Thyroid gland (tissue), 4 donors: ENCODE measurements around the gene NDST1. TPM values are rescaled to one million over a fixed set of nuclear protein-coding genes. Genes with fewer than 3 reads are reported as not detected.

Source experiments
- DNase-seq, 2 donors: peaks; one replicate each; pipeline ENCODE4 v3.0.0-alpha.2; 2019
- H3K27ac ChIP-seq, 3 donors: fragments of 200-600 bp; sonication (generic); 1 replicate in 2 of 3; 2 replicates in 1 of 3; pipeline ENCODE4 v1.5.1; 2016 to 2019; ENCODE audit warnings: mild to moderate bottlenecking in 1 of 3, moderate library complexity in 1 of 3
- H3K27me3 ChIP-seq: fragments of 200-600 bp; sonication (generic); one replicate; pipeline ENCODE4 v1.5.1; 2019
- H3K36me3 ChIP-seq, 2 donors: fragments of 200-600 bp; sonication (generic); one replicate each; pipeline ENCODE4 v1.5.1; 2016 to 2019
- H3K4me1 ChIP-seq, 2 donors: fragments of 200-600 bp; sonication (generic); one replicate each; pipeline ENCODE4 v1.5.1; 2017 to 2019
- H3K4me3 ChIP-seq, 3 donors: fragments of 200-600 bp; sonication (generic); replicated peaks in 1 of 3; 1 replicate in 2 of 3; 2 replicates in 1 of 3; pipeline ENCODE4 v1.5.1; 2016; ENCODE audit warnings: mild to moderate bottlenecking in 1 of 3
- H3K9me3 ChIP-seq: fragments of 200-600 bp; sonication (generic); one replicate; pipeline ENCODE4 v1.5.1; 2017
- CTCF ChIP-seq, 6 experiments: fragments of 200-600 bp in 3 of 6; fragments of 450-650 bp in 3 of 6; sonication (generic) in 3 of 6; IDR thresholded peaks; one replicate each; pipeline ENCODE4 v1.5.1; 2016 to 2019; ENCODE audit warnings: antibody characterized with exemption in 6 of 6, mild to moderate bottlenecking in 2 of 6, inconsistent platforms in 1 of 6, moderate library complexity in 1 of 6
- POLR2A ChIP-seq, 2 donors: fragments of 450-650 bp; IDR thresholded peaks; one replicate each; pipeline ENCODE4 v1.6.1; 2017; ENCODE audit warnings: antibody characterized with exemption in 2 of 2, mild to moderate bottlenecking in 2 of 2, moderate library complexity in 1 of 2
- WGBS, 2 donors: methylation state at CpG; one replicate each; pipeline ENCODE4 v1.1.5; 2017; 5-methylcytosine and 5-hydroxymethylcytosine counted together
- intact Hi-C: fragments of 100-400 bp; cut with DNase I; formaldehyde crosslinking; loops from one replicate; pipeline ENCODE4 v1.15.1; 2023
- total RNA-seq, 4 donors: library from RNA; depleted of rRNA; stranded (reverse); fragments of >200 nt; gene quantifications; one replicate each; pipeline ENCODE4 v1.2.3, GENCODE V29; 2016

The NDST1 gene
- total RNA-seq, 4 donors from 2014 or later, result 84.9 to 171 (median 113) TPM

- 81 to 83% methylated on average over 4 of the region's 4 CpGs for WGBS, 2 donors
- peaks cover 21 to 23% of the 10 kb centered on the region in 2 donors for H3K36me3 ChIP-seq
- TF ChIP-seq POLR2A (IDR thresholded peaks at IDR 0.05), result no peak
- TF ChIP-seq CTCF (IDR thresholded peaks at IDR 0.05), result no peak
- H3K4me1 ChIP-seq, result peaks cover 15 to 33% of the 10 kb centered on the region in 2 donors
- H3K9me3 ChIP-seq, result no peaks in the 10 kb centered on the region
- H3K4me3 ChIP-seq, result no peak overlapping the region
- H3K27me3 ChIP-seq, result no peaks in the 10 kb centered on the region
- H3K27ac ChIP-seq, result peak overlapping the region in 1 of 3 donors; percentile 24
- intact Hi-C loops, result no loop called here
- no peak for DNase-seq
These were observed 21.6 kb downstream of the NDST1 start for GRCh38 chr5:150529555-150529954.

GRCh38 chr5:150530423-150530822 is 22.5 kb downstream of the NDST1 start:
- intact Hi-C loops, result no loop called here
- DNase-seq, result no peak
- peaks cover 30 to 32% of the 10 kb centered on the region in 2 donors for H3K36me3 ChIP-seq
- TF ChIP-seq CTCF (IDR thresholded peaks at IDR 0.05) (no peak), POLR2A (IDR thresholded peaks at IDR 0.05) (no peak)
- peaks cover 15 to 31% of the 10 kb centered on the region in 2 donors for H3K4me1 ChIP-seq
- H3K4me3 ChIP-seq, result no peak overlapping the region
- no peak overlapping the region for H3K27ac ChIP-seq
- no peaks in the 10 kb centered on the region for H3K27me3 ChIP-seq
- H3K9me3 ChIP-seq, result no peaks in the 10 kb centered on the region
- 86 to 88% methylated on average over 3 of the region's 3 CpGs for WGBS, 2 donors

- WGBS, 2 donors, result 95% methylated on average over 9 of the region's 9 CpGs
- DNase-seq, result no peak
- peaks cover 35 to 37% of the 10 kb centered on the region in 2 donors for H3K36me3 ChIP-seq
- no peaks in the 10 kb centered on the region for H3K9me3 ChIP-seq
- TF ChIP-seq POLR2A (IDR thresholded peaks at IDR 0.05) (no peak), CTCF (IDR thresholded peaks at IDR 0.05) (no peak)
- intact Hi-C loops, result no loop called here
- H3K27me3 ChIP-seq, result no peaks in the 10 kb centered on the region
- H3K4me1 ChIP-seq, result peaks cover 9 to 29% of the 10 kb centered on the region in 2 donors
- H3K27ac ChIP-seq, result no peak overlapping the region
- H3K4me3 ChIP-seq, result no peak overlapping the region
These were observed 23.1 kb downstream of the NDST1 start for GRCh38 chr5:150530951-150531588.

GRCh38 chr5:150531686-150532085 is 23.8 kb downstream of the NDST1 start:
- no peak overlapping the region for H3K4me3 ChIP-seq
- peaks cover 39% of the 10 kb centered on the region in 2 donors for H3K36me3 ChIP-seq
- H3K27ac ChIP-seq, result no peak overlapping the region
- H3K27me3 ChIP-seq, result no peaks in the 10 kb centered on the region
- TF ChIP-seq CTCF (IDR thresholded peaks at IDR 0.05), result no peak
- no peak for TF ChIP-seq POLR2A (IDR thresholded peaks at IDR 0.05)
- 84 to 89% methylated on average over 2 to 9 of the region's 9 CpGs for WGBS, 2 donors
- no peak for DNase-seq
- no peaks in the 10 kb centered on the region for H3K9me3 ChIP-seq
- intact Hi-C loops, result no loop called here
- H3K4me1 ChIP-seq, result peaks cover 3 to 27% of the 10 kb centered on the region in 2 donors

- TF ChIP-seq POLR2A (IDR thresholded peaks at IDR 0.05), result no peak
- TF ChIP-seq CTCF (IDR thresholded peaks at IDR 0.05), result no peak
- WGBS, 2 donors, result 95 to 97% methylated on average over 7 of the region's 7 CpGs
- intact Hi-C loops, result no loop called here
- DNase-seq, result no peak
- no peaks in the 10 kb centered on the region for H3K27me3 ChIP-seq
- H3K4me1 ChIP-seq, result peaks cover 0 to 23% of the 10 kb centered on the region in 2 donors
- no peaks in the 10 kb centered on the region for H3K9me3 ChIP-seq
- no peak overlapping the region for H3K27ac ChIP-seq
- peaks cover 40 to 42% of the 10 kb centered on the region in 2 donors for H3K36me3 ChIP-seq
- no peak overlapping the region for H3K4me3 ChIP-seq
These were observed 24.2 kb downstream of the NDST1 start for GRCh38 chr5:150532151-150532550.
